Panc1 (cell line): ENCODE results near the gene OPHN1.

Experiments used
- POLR2AphosphoS5 ChIP-seq: IDR thresholded peaks from 2 replicates; pipeline ENCODE4 v1.6.1; 2012; ENCODE audit warnings: mild to moderate bottlenecking, low read depth, low read length, moderate library complexity
- SIN3A ChIP-seq: IDR thresholded peaks from 2 replicates; pipeline ENCODE4 v1.6.1; 2012; ENCODE audit warnings: low read depth, mild to moderate bottlenecking, low read length, moderate library complexity, borderline replicate concordance; ENCODE audit not compliant: insufficient read depth
- TCF7L2 ChIP-seq: IDR thresholded peaks from 2 replicates; pipeline ENCODE4 v1.6.1; 2011; ENCODE audit warnings: mild to moderate bottlenecking, low read depth, low read length, inconsistent platforms
- TF ChIP-seq, protein P1 (sequence below): fragments of 450-650 bp; IDR thresholded peaks from 2 replicates; pipeline ENCODE4 v1.5.1; 2017; ENCODE audit warnings: mild to moderate bottlenecking
- TF ChIP-seq, protein P2 (sequence below), 2 experiments: IDR thresholded peaks; 2 replicates each; pipeline ENCODE4 v1.6.1; 2011 to 2012; ENCODE audit warnings: low read depth in 2 of 2, control low read depth in 1 of 2, low read length in 1 of 2, mild to moderate bottlenecking in 1 of 2, moderate library complexity in 1 of 2; ENCODE audit not compliant: insufficient read depth in 1 of 2

- TF ChIP-seq SIN3A (no peak), TCF7L2 (no peak), POLR2AphosphoS5 (no peak)
- TF ChIP-seq, protein P1, sequence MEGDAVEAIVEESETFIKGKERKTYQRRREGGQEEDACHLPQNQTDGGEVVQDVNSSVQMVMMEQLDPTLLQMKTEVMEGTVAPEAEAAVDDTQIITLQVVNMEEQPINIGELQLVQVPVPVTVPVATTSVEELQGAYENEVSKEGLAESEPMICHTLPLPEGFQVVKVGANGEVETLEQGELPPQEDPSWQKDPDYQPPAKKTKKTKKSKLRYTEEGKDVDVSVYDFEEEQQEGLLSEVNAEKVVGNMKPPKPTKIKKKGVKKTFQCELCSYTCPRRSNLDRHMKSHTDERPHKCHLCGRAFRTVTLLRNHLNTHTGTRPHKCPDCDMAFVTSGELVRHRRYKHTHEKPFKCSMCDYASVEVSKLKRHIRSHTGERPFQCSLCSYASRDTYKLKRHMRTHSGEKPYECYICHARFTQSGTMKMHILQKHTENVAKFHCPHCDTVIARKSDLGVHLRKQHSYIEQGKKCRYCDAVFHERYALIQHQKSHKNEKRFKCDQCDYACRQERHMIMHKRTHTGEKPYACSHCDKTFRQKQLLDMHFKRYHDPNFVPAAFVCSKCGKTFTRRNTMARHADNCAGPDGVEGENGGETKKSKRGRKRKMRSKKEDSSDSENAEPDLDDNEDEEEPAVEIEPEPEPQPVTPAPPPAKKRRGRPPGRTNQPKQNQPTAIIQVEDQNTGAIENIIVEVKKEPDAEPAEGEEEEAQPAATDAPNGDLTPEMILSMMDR = no peak
- TF ChIP-seq, protein P2, sequence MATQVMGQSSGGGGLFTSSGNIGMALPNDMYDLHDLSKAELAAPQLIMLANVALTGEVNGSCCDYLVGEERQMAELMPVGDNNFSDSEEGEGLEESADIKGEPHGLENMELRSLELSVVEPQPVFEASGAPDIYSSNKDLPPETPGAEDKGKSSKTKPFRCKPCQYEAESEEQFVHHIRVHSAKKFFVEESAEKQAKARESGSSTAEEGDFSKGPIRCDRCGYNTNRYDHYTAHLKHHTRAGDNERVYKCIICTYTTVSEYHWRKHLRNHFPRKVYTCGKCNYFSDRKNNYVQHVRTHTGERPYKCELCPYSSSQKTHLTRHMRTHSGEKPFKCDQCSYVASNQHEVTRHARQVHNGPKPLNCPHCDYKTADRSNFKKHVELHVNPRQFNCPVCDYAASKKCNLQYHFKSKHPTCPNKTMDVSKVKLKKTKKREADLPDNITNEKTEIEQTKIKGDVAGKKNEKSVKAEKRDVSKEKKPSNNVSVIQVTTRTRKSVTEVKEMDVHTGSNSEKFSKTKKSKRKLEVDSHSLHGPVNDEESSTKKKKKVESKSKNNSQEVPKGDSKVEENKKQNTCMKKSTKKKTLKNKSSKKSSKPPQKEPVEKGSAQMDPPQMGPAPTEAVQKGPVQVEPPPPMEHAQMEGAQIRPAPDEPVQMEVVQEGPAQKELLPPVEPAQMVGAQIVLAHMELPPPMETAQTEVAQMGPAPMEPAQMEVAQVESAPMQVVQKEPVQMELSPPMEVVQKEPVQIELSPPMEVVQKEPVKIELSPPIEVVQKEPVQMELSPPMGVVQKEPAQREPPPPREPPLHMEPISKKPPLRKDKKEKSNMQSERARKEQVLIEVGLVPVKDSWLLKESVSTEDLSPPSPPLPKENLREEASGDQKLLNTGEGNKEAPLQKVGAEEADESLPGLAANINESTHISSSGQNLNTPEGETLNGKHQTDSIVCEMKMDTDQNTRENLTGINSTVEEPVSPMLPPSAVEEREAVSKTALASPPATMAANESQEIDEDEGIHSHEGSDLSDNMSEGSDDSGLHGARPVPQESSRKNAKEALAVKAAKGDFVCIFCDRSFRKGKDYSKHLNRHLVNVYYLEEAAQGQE (IDR thresholded peaks at IDR 0.05; ENCODE audit: insufficient read depth in 1 of 2, low read depth in 2 of 2, low read length in 1 of 2) = no peak
These were observed 389.4 kb downstream of the OPHN1 start for GRCh38 chrX:68043713-68044438.
